ENCODE results near the gene PACRG.

DNA sequence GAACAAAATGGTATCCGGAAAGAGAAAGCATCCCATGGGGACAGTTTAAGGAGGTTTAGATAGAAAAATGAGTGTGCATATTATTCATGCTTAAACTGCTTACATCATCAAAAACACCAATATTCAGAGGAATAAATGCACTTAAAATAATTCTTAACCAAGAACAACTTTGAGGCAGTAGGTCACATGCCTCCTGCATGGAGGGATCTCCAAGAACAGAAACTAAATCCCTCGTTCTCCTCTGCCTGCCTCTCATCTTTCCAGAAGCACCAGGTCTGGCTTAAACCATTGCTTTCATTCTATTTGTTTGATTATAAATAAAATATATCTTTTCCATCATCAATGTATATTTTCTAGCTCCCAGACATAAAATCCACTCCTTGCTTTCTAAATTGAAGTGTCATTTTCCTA, 583.2 kb downstream of the PACRG start:
- TF ChIP-seq POLR2A (IDR thresholded peaks at IDR 0.05; ENCODE audit: low read length) (no peak), GATA1 (IDR thresholded peaks at IDR 0.05; ENCODE audit: low read depth, low read length) (no peak)
